ENCODE data around the gene CST5.
"Not testable (repeated sequence)": the region's sequence is repeated elsewhere in the genome, so short reads cannot be mapped to it uniquely, and the experiment has no call there.

The CST5 gene

GRCh38 chr20:23887856-23888255, 8.3 kb upstream of the CST5 start:
- no peak for DNase-seq

DNA sequence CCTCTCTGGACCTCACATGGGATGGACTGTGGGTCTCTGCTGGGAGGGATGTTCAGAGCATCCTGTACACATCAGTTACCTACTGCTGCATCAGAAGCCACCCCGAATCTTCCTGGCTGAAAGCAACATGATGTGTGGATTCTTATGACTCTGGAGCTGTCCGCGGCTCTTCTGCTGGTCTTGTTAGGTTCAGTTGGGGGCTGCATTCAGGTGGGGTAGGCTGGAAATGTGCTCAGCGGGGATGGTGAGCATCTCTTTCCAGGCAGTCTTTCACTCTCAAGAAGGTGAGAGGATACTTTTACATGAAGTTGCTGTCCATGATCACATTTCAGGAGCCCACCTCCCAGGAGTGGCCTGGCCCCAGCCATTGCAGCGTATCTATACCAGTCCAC, 5.2 kb upstream of the CST5 start:
- DNase-seq = no peak

DNA sequence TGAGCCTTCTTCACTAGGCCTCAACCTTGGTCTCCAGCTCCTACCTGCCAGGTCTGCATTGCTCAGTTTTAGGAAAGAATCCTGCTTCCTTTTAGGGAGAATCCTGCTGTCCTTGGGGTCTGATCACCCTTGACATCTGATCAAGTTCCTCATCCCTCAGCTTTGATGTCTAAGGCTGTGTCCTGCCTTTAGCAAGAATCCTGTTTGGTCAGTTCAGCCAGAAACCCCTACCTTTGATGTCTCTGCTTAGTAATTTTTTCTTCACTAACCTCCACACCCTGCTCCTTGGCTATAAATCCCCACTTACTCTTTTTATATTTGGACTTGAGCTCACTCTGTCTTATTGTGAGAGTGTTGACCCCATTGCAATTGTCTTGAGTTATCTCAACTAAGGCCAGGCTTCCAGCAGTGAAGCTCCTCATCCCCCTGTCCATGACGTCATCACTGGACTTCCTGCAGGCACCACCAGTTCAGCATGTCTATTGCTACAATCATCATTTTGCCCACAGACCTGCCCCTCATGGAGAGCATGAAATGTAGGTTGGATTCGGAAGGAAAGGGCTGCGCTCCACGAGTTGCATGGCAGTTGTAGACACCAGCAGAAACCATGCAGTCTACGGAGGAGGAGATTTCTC, 4.7 kb upstream of the CST5 start:
- DNase-seq = no peak

DNA sequence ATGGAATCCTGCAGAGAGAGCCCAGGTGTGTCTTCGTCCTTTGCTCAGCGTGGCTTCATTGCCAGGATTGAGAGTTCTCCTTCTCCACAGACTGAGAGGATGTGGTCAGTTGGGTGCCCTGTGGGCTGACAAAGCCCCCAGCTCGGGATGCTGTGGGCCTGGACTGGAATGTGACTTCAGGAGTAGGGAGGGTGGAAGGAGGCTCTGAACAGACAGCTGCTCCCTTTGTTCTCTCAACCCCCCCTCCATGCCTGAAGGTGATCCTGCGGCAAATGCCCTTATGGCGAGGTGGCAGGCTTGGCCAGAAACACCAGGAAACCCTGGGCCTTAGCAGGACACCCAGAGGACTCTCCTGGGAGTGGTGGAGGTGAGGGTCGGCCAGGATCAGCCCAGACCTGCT, 1.8 kb upstream of the CST5 start:
- no peak for DNase-seq

GRCh38 chr20:23880417-23880816, 869 bp upstream of the CST5 start:
- no peak for DNase-seq

DNA sequence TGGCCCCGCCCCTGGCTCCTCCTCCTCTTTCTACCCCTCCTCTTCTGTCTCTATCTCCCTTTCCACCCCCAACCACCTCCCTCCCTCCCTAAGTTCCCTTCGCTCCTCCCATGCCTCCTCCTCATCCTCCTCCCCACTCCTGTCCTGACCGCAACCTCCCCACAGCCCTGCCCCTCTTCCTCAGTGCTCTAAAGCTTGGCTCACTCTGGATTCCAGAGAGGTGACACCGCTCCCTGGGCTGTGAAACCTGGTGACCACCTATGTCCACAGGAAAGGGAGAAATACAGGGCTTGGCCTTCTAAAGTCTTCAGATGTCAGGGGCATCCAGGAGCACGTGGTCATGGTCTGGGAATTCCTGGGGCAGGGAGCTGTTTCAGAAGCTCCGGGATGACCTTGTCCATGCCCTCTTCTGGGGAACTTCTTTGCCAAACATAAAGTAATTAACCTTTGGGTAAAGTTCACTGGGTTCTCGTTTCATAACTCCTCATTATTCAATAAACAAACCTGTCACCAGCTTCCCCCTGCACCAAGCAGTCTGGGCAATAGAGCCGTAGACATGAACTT, 345 bp upstream of the CST5 start:
- DNase-seq = no peak

DNA sequence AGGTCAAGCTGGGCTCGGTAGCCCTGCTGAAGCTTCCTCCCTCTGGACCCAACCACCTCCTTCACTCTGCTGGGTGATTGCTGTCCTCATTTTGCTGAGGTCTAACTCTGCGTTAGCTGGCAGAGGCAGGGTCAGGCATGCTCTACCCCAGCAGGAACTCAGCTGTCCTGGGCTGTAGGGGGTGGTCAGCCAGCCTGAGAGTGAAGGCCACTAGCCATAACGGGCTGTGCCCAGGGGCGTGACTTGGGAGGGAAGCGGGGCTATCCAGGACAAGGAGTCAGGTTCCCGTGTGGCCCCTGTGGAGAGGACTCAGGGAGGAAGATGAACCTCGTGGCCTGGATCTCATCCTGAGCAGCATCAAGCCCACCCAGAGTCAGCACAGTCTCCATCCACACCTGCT, 761 bp downstream of the CST5 start:
- DNase-seq = no peak

GRCh38 chr20:23878016-23878542, 1.5 kb downstream of the CST5 start:
- DNase-seq = not testable (repeated sequence)

GRCh38 chr20:23877524-23877923, 2.0 kb downstream of the CST5 start:
- no peak for DNase-seq

DNA sequence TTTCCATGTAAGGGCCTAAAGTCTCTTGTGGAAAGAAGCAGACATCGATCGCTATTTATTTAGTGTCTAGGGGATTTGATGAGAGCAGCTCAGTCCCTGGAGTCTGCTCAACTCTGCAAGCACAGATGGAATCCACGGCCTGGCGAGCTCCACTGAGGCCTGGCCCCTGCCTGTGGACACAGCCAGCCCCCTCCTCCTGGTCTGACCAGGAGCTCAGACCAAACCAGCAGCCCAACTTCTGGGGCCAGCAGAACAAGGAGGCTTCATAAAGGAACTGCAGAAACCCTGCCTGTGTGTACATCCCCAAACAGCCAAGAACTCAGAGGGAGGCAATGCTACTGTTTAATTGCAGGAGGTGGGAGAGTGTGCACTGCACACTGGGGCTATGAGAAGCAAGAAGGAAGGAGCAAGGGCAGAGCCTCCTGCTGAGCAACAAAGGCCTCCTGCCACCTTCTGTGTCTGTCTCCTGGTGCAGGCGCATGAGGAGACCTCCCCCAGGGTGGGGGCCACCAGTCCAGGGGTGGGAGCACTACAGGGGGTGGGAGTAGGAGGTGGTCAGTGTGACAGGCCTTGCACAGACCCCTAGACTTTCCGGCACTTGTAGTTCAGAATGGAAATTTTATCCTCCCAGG, 3.8 kb downstream of the CST5 start:
- no peak for DNase-seq

- no peak for DNase-seq
These were observed 4.8 kb downstream of the CST5 start for GRCh38 chr20:23874747-23875146.

DNA sequence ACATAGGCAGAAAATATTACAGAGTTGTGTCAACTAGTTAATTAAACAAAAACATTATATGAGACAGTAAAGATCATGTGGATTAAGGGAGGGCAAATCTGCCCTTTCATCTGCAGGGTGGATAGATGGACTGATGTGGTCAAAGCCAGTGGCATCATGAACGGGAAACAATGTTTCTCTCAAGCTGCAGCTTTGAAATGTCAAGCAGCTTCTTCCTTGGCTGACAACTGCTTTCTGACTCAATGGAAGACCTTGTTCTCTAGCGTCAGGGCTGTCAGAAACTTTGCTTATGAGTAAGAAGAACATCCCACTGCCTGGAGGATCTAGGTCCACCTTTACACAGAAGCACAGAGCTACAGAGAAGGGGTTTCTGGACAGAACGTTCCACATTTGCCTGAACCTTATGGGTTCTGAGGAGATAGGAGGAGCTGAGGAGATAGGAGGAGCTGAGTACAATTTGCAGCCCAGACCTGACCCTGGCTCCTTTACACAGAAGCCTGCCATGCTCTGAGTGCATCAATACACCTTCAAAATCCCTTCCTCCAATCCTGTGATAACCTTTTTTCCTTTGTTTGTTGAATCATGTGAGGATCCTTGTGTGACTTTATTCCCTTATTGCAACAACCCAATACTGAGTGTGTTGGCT, 6.1 kb downstream of the CST5 start:
- no peak for DNase-seq

GRCh38 chr20:23872065-23872464, 7.5 kb downstream of the CST5 start:
- no peak for DNase-seq

DNA sequence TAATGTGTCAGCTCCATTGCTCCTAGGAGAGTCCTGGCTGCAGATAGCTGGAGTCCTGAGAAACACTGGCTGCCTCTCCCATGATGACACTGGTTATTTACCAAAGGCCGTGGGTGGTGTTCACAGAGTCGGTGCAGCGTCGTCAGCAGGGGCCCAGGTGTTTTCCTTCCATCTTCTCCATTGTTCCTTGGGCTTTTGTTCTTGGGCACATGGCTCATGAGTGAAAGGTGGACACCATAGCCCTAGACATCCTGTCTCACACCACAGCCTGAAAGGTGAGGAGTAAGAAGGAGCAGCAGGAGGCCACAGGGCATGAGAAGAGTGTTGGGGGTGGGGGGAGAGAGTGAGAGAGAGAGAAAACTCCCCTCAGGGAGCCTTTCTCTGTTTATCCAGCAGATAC, 9.1 kb downstream of the CST5 start:
- DNase-seq = no peak

DNA sequence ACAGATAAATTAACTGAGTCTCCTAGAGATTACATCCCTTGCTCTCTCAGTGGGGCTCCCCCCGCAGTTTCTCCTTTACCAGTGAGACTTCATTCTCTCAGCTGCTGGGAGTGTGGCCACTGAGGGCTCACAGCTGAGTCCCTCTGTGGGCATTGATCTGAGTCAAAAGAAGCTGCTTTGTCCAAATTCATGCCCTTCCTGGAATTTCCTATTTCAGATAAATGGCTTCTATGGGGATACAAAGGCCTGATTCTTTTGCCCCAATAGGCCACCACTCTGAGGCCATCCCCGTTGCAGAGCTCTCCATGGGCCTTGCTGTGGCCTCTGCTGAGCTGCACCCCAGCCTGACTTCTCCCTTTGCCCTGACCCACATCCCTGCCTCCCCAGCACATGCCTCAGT, 10.0 kb downstream of the CST5 start:
- no peak for DNase-seq

DNA sequence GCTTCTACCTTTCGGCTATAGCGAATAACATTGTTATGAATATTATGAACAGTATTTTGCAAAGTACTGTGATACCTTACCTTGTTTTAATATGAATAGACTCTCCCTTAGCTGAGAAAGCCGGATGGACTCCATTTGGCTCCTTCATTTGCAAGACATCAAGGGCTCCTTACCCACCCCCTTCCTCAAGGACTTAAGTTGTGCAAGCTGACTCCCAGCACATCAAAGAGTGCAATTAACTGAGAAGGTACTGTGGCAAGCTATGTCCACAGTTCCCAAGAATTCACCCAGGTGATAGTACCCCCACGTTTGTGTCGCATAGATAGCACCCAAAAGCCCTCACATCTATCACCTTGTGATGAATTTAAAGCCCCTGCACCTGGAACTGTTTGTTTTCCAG, 11.2 kb downstream of the CST5 start:
- DNase-seq = no peak

DNA sequence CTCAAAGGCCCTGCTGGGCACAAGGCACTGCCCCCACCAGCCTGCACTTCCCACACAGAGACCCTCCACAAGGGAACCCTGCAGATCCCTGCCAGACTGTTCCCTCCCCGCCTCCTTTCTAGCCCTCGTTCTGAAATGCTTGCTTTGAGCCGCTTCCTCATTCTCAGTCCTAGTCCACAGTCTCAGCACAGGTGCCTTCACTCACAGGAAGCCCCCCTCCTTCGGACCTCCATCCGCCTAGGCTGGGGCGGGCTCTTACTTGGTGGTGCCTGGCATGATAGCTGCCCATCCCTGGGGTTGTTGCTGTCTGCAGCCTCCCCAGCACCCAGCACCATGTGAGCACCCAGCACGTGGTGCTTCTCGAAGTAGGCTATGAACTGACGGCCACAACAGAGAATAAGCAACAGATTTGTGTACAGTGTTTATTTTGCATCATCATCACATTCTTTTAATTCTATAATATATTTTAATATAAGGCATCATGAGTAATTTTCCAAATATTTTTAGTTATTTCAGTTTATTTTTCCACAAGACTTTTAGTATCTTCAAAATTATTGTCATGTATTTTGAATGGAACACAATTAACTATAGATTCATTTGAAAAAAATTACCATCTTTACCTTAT, 12.3 kb downstream of the CST5 start:
- no peak for DNase-seq

GRCh38 chr20:23860771-23861170, 18.8 kb downstream of the CST5 start:
- not testable (repeated sequence) for DNase-seq

GRCh38 chr20:23857962-23858595, 21.5 kb downstream of the CST5 start:
- DNase-seq = no peak

GRCh38 chr20:23856736-23857135, 22.8 kb downstream of the CST5 start:
- DNase-seq = no peak

- DNase-seq = no peak
These were observed 23.3 kb downstream of the CST5 start for GRCh38 chr20:23856226-23856625.

- no peak for DNase-seq
These were observed 37.9 kb downstream of the CST5 start for GRCh38 chr20:23841693-23842092.

GRCh38 chr20:23835716-23836115, 43.8 kb downstream of the CST5 start:
- DNase-seq = no peak
